K562 (cell line): ENCODE data around the gene ADAM8. TPM values are rescaled to one million over a fixed set of nuclear protein-coding genes. Genes with fewer than 3 reads are reported as not detected.

Source experiments
- ATAC-seq: fragments of 200-7000 bp; cut with Tn5 transposase; 3 replicates; pipeline ENCODE4 v1.9.1; 2020; ENCODE audit warnings: moderate library complexity
- BruUV-seq: library from RNA; stranded (reverse); fragments of 400-500 nt; replicated peaks from 2 replicates; lab custom pipeline; 2021; lab: Mats Ljungman, UMichigan
- CTCF ChIA-PET: fragments of 300-600 bp; formaldehyde crosslinking; extraction: SDS; loops from one replicate; lab custom pipeline; 2021; ENCODE audit warnings: low intra/inter-chr PET ratio; lab: Yijun Ruan, JAX
- POLR2A ChIA-PET: fragments of 300-600, 350-650 bp; sonication (Branson Sonifier 250); formaldehyde crosslinking; extraction: SDS; loops from one replicate; lab custom pipeline; 2021; ENCODE audit warnings: antibody characterized with exemption, inconsistent platforms; lab: Yijun Ruan, JAX
- DNase-seq, 4 experiments: peaks; one replicate each; pipeline versions ENCODE4 v3.0.0 to v3.0.0-alpha.2; 2011 to 2018; ENCODE audit warnings: low spot score in 3 of 4, mixed read lengths in 3 of 4; ENCODE audit errors: extremely low read depth in 1 of 4
- FAIRE-seq: peaks from 2 replicates; lab custom pipeline; 2011; peaks lifted over from hg19 to GRCh38; lab: Jason Lieb, UNC
- H2AFZ ChIP-seq: 2 replicates; pipeline ENCODE4 v1.6.0; 2011; ENCODE audit warnings: low read depth, low read length, control low read depth, inconsistent platforms
- H3K27ac ChIP-seq: fragments of 200-600 bp; 3 replicates; pipeline ENCODE4 v1.8.0; 2011; ENCODE audit warnings: low read depth, mild to moderate bottlenecking, control low read depth, inconsistent platforms, low read length, moderate library complexity, mixed read lengths; ENCODE audit errors: extremely low read depth
- H3K27me3 ChIP-seq, 2 experiments: fragments of 300-600 bp in 1 of 2; 2 replicates in 1 of 2; 3 replicates in 1 of 2; pipeline versions ENCODE4 v1.6.0 to v1.8.0; 2011; ENCODE audit warnings: inconsistent platforms in 2 of 2, low read length in 2 of 2, mild to moderate bottlenecking in 1 of 2, mixed read lengths in 1 of 2, moderate library complexity in 1 of 2; ENCODE audit not compliant: control insufficient read depth in 2 of 2, insufficient read depth in 2 of 2
- H3K36me3 ChIP-seq: fragments of 300-600 bp; 3 replicates; pipeline ENCODE4 v1.8.0; 2011; ENCODE audit warnings: mild to moderate bottlenecking, low read length, inconsistent platforms; ENCODE audit not compliant: control insufficient read depth, insufficient read depth
- H3K4me1 ChIP-seq, 2 experiments: fragments of 200-600 bp in 1 of 2; replicated peaks in 1 of 2; 2 replicates in 1 of 2; 3 replicates in 1 of 2; pipeline versions ENCODE4 v1.5.1 to v1.8.0; 2011; ENCODE audit warnings: inconsistent platforms in 2 of 2, low read length in 2 of 2, mild to moderate bottlenecking in 1 of 2, mixed read lengths in 1 of 2, moderate library complexity in 1 of 2; ENCODE audit not compliant: control insufficient read depth in 2 of 2, insufficient read depth in 2 of 2
- H3K4me2 ChIP-seq: 2 replicates; pipeline ENCODE4 v1.6.1; 2011; ENCODE audit warnings: low read length, control low read depth, inconsistent platforms, mixed read lengths; ENCODE audit not compliant: insufficient read depth
- H3K4me3 ChIP-seq: fragments of 200-600 bp; sonication (generic), shearing (Covaris generic); 2 replicates; pipeline ENCODE4 v1.5.1; 2016; ENCODE audit warnings: control low read depth, inconsistent platforms
- H3K79me2 ChIP-seq: fragments of 200-600 bp; 3 replicates; pipeline ENCODE4 v1.8.0; 2011; ENCODE audit warnings: low read length, inconsistent platforms; ENCODE audit not compliant: control insufficient read depth, insufficient read depth
- H3K9ac ChIP-seq, 2 experiments: 2 replicates each; pipeline versions ENCODE4 v1.6.0 to v1.6.1; 2011; ENCODE audit warnings: low read depth in 2 of 2, low read length in 2 of 2, control low read depth in 1 of 2, inconsistent platforms in 1 of 2, mild to moderate bottlenecking in 1 of 2, mixed read lengths in 1 of 2; ENCODE audit not compliant: insufficient read depth in 1 of 2
- H3K9me1 ChIP-seq: one replicate; pipeline ENCODE4 v1.6.0; 2011; ENCODE audit warnings: inconsistent platforms, mild to moderate bottlenecking, low read length, moderate library complexity; ENCODE audit not compliant: control insufficient read depth, insufficient read depth
- H3K9me3 ChIP-seq: replicated peaks from 2 replicates; pipeline ENCODE4 v1.5.1; 2011; ENCODE audit warnings: low read depth, low read length, inconsistent platforms; ENCODE audit not compliant: control insufficient read depth, insufficient read depth
- H4K20me1 ChIP-seq: replicated peaks from 2 replicates; pipeline ENCODE4 v1.6.1; 2011; ENCODE audit warnings: low read length, inconsistent platforms, mixed read lengths; ENCODE audit not compliant: control insufficient read depth, insufficient read depth
- KLF10 ChIP-seq: fragments of 250-450 bp; sonication (Bioruptor Pico); IDR thresholded peaks from 2 replicates; pipeline ENCODE4 v1.6.1; 2021; ENCODE audit warnings: matching md5 sums
- PHB2 ChIP-seq: fragments of 450-650 bp; IDR thresholded peaks from 2 replicates; pipeline ENCODE4 v1.6.1; 2017; ENCODE audit warnings: low read depth
- WGBS: fragments of 100-300 bp; shearing (Covaris generic); methylation state at CpG from one replicate; pipeline ENCODE4 v1.1.6; 2016; ENCODE audit warnings: low coverage, mixed read lengths; ENCODE audit not compliant: insufficient coverage; ENCODE audit errors: missing lambda C conversion rate; 5-methylcytosine and 5-hydroxymethylcytosine counted together
- in situ Hi-C: fragments of 300-500 bp; cut with MboI; formaldehyde crosslinking; loops from 4 replicates; pipeline ENCODE4 v1.15.0; 2018; ENCODE audit warnings: inconsistent platforms, mixed read lengths
- intact Hi-C: fragments of 100-400 bp; cut with micrococcal nuclease; formaldehyde crosslinking; loops from 2 replicates; pipeline ENCODE4 v1.14.2; 2022
- polyA plus RNA-seq, 8 experiments: library from polyadenylated mRNA; depleted of rRNA in 4 of 8; stranded (reverse) in 5 of 8; unstranded in 3 of 8; fragments of >200 nt; fragmentation: Nextera tagmentation in 2 of 8; fragmentation: Illumina TruSeq in 1 of 8; extraction: Ambion mirVana in 2 of 8; extraction: Trizol in 1 of 8; gene quantifications; 2 replicates each; pipeline versions ENCODE4 v1.2.1 to v1.2.3, GENCODE V29; 2011 to 2014; ENCODE audit warnings: inconsistent platforms in 1 of 8, missing spikeins in 1 of 8
- total RNA-seq, 7 experiments: library from RNA; depleted of rRNA in 6 of 7; stranded (reverse); fragments of >200 nt in 6 of 7; fragmentation: Illumina TruSeq in 2 of 7; extraction: Trizol in 2 of 7; gene quantifications; 2 replicates each; pipeline versions ENCODE4 v1.2.1 to v1.2.3, GENCODE V29; 2011 to 2021; ENCODE audit warnings: low replicate concordance in 1 of 7
- TF ChIP-seq, protein P1 (sequence below): fragments of 450-650 bp; formaldehyde crosslinking; conservative IDR thresholded peaks from 2 replicates; pipeline ENCODE4 v1.4.0; 2022; ENCODE audit warnings: mild to moderate bottlenecking, missing genetic modification characterization
- TF ChIP-seq, protein P2 (sequence below): fragments of 150-350 bp; IDR thresholded peaks from 2 replicates; pipeline ENCODE4 v1.6.1; 2014; ENCODE audit warnings: low read depth, mild to moderate bottlenecking, low read length, borderline replicate concordance
- TF ChIP-seq, protein P3 (sequence below): fragments of 450-650 bp; IDR thresholded peaks from 2 replicates; pipeline ENCODE4 v1.6.1; 2016; ENCODE audit warnings: mild to moderate bottlenecking, moderate library complexity

Gene ADAM8
- total and polyA plus RNA-seq, 9 of the 15 experiments (the other 6 are each of a cell fraction or from before 2014, with no cell fraction given), result 0.07 to 7.0 (median 1.1) TPM

DNA sequence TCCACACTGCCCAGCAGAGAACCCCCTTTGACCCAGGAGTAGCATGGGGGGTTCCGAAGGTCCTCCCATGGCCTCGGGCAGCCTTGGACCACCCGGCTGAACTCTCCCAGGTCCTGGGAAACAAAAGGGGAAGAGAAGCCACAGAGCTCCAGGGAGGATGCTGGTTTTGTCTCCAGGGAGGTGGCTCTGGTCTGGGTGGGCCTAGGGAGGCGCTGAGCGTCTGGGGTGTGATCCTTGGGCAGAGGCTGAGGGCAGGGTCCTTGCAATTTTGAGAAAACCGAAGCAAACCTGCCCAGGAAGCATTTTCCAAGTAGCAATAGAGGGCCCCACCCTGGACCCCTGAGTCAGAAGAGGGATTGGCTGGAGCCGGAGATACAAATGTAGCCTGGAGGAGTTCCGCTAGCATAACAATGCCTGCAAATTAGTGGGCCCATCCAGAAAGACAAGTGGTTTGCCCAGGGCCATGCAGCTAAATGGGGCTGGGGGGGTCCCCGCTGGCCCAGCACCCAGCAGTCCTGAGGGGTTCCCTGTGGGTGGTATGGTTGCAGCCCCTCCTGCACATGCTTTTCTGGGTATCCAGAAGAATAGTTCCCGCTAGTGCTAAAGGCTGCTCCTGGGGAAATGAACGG is 44.6 kb downstream of the ADAM8 start:
- no TSS peak for BruUV-seq
- H3K4me1 ChIP-seq, result peaks cover 0 to 34% of the 10 kb centered on the region in 2 experiments; a peak in 2 of 5 replicates
- no peaks in the 10 kb centered on the region for H3K27me3 ChIP-seq
- FAIRE-seq, result no peak
- 60% methylated on average over 9 of the region's 11 CpGs for WGBS
- no peak overlapping the region for H3K4me3 ChIP-seq
- ChIA-PET CTCF (no interaction called here), POLR2A (no interaction called here)
- no peaks in the 10 kb centered on the region for H3K36me3 ChIP-seq
- intact Hi-C loops, result no loop called here
- no peaks in the 10 kb centered on the region for H3K9me3 ChIP-seq
- ATAC-seq, result no peak
- in situ Hi-C loops, result no loop called here
- no peak overlapping the region for H3K4me2 ChIP-seq
- H3K9me1 ChIP-seq, result no peaks in the 10 kb centered on the region
- no peak overlapping the region for H3K27ac ChIP-seq
- DNase-seq, result no peak
- no peaks in the 10 kb centered on the region for H4K20me1 ChIP-seq
- no peak overlapping the region for H2AFZ ChIP-seq
- no peak overlapping the region for H3K9ac ChIP-seq
- H3K79me2 ChIP-seq, result no peaks in the 10 kb centered on the region
- TF ChIP-seq PHB2 (no peak), KLF10 (no peak)
- TF ChIP-seq, protein P1, sequence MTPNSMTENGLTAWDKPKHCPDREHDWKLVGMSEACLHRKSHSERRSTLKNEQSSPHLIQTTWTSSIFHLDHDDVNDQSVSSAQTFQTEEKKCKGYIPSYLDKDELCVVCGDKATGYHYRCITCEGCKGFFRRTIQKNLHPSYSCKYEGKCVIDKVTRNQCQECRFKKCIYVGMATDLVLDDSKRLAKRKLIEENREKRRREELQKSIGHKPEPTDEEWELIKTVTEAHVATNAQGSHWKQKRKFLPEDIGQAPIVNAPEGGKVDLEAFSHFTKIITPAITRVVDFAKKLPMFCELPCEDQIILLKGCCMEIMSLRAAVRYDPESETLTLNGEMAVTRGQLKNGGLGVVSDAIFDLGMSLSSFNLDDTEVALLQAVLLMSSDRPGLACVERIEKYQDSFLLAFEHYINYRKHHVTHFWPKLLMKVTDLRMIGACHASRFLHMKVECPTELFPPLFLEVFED (CRISPR knock-in tag), result no peak
- TF ChIP-seq, protein P2, sequence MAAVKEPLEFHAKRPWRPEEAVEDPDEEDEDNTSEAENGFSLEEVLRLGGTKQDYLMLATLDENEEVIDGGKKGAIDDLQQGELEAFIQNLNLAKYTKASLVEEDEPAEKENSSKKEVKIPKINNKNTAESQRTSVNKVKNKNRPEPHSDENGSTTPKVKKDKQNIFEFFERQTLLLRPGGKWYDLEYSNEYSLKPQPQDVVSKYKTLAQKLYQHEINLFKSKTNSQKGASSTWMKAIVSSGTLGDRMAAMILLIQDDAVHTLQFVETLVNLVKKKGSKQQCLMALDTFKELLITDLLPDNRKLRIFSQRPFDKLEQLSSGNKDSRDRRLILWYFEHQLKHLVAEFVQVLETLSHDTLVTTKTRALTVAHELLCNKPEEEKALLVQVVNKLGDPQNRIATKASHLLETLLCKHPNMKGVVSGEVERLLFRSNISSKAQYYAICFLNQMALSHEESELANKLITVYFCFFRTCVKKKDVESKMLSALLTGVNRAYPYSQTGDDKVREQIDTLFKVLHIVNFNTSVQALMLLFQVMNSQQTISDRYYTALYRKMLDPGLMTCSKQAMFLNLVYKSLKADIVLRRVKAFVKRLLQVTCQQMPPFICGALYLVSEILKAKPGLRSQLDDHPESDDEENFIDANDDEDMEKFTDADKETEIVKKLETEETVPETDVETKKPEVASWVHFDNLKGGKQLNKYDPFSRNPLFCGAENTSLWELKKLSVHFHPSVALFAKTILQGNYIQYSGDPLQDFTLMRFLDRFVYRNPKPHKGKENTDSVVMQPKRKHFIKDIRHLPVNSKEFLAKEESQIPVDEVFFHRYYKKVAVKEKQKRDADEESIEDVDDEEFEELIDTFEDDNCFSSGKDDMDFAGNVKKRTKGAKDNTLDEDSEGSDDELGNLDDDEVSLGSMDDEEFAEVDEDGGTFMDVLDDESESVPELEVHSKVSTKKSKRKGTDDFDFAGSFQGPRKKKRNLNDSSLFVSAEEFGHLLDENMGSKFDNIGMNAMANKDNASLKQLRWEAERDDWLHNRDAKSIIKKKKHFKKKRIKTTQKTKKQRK, result no peak
- TF ChIP-seq, protein P3, sequence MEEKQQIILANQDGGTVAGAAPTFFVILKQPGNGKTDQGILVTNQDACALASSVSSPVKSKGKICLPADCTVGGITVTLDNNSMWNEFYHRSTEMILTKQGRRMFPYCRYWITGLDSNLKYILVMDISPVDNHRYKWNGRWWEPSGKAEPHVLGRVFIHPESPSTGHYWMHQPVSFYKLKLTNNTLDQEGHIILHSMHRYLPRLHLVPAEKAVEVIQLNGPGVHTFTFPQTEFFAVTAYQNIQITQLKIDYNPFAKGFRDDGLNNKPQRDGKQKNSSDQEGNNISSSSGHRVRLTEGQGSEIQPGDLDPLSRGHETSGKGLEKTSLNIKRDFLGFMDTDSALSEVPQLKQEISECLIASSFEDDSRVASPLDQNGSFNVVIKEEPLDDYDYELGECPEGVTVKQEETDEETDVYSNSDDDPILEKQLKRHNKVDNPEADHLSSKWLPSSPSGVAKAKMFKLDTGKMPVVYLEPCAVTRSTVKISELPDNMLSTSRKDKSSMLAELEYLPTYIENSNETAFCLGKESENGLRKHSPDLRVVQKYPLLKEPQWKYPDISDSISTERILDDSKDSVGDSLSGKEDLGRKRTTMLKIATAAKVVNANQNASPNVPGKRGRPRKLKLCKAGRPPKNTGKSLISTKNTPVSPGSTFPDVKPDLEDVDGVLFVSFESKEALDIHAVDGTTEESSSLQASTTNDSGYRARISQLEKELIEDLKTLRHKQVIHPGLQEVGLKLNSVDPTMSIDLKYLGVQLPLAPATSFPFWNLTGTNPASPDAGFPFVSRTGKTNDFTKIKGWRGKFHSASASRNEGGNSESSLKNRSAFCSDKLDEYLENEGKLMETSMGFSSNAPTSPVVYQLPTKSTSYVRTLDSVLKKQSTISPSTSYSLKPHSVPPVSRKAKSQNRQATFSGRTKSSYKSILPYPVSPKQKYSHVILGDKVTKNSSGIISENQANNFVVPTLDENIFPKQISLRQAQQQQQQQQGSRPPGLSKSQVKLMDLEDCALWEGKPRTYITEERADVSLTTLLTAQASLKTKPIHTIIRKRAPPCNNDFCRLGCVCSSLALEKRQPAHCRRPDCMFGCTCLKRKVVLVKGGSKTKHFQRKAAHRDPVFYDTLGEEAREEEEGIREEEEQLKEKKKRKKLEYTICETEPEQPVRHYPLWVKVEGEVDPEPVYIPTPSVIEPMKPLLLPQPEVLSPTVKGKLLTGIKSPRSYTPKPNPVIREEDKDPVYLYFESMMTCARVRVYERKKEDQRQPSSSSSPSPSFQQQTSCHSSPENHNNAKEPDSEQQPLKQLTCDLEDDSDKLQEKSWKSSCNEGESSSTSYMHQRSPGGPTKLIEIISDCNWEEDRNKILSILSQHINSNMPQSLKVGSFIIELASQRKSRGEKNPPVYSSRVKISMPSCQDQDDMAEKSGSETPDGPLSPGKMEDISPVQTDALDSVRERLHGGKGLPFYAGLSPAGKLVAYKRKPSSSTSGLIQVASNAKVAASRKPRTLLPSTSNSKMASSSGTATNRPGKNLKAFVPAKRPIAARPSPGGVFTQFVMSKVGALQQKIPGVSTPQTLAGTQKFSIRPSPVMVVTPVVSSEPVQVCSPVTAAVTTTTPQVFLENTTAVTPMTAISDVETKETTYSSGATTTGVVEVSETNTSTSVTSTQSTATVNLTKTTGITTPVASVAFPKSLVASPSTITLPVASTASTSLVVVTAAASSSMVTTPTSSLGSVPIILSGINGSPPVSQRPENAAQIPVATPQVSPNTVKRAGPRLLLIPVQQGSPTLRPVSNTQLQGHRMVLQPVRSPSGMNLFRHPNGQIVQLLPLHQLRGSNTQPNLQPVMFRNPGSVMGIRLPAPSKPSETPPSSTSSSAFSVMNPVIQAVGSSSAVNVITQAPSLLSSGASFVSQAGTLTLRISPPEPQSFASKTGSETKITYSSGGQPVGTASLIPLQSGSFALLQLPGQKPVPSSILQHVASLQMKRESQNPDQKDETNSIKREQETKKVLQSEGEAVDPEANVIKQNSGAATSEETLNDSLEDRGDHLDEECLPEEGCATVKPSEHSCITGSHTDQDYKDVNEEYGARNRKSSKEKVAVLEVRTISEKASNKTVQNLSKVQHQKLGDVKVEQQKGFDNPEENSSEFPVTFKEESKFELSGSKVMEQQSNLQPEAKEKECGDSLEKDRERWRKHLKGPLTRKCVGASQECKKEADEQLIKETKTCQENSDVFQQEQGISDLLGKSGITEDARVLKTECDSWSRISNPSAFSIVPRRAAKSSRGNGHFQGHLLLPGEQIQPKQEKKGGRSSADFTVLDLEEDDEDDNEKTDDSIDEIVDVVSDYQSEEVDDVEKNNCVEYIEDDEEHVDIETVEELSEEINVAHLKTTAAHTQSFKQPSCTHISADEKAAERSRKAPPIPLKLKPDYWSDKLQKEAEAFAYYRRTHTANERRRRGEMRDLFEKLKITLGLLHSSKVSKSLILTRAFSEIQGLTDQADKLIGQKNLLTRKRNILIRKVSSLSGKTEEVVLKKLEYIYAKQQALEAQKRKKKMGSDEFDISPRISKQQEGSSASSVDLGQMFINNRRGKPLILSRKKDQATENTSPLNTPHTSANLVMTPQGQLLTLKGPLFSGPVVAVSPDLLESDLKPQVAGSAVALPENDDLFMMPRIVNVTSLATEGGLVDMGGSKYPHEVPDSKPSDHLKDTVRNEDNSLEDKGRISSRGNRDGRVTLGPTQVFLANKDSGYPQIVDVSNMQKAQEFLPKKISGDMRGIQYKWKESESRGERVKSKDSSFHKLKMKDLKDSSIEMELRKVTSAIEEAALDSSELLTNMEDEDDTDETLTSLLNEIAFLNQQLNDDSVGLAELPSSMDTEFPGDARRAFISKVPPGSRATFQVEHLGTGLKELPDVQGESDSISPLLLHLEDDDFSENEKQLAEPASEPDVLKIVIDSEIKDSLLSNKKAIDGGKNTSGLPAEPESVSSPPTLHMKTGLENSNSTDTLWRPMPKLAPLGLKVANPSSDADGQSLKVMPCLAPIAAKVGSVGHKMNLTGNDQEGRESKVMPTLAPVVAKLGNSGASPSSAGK, result no peak
